Activated CD4-positive, alpha-beta T cell treated with anti-CD3 and anti-CD28 coated beads for 36 hours (primary cell): ENCODE data around the gene FBXW7. TPM values are rescaled to one million over a fixed set of nuclear protein-coding genes. Genes with fewer than 3 reads are reported as not detected.
A peak's percentile ranks its signal among the peaks of the same experiment; 100 is the strongest.

ENCODE experiments used
- ATAC-seq: fragments of 200-7000 bp; cut with Tn5 transposase; one replicate; pipeline ENCODE4 v1.10.0; 2021; ENCODE audit warnings: mild to moderate bottlenecking, moderate library complexity
- CTCF ChIA-PET: fragments of 350-600 bp; sonication (Branson Sonifier 250); formaldehyde crosslinking; loops from one replicate; lab custom pipeline; 2021; ENCODE audit warnings: antibody characterized with exemption; lab: Charles Lee
- POLR2A ChIA-PET: fragments of 350-600 bp; sonication (Branson Sonifier 250); formaldehyde crosslinking; loops from one replicate; lab custom pipeline; 2021; ENCODE audit warnings: antibody characterized with exemption, inconsistent platforms; lab: Charles Lee
- DNase-seq: peaks from one replicate; pipeline ENCODE4 v3.0.0-alpha.2; 2020
- H3K27ac Mint-ChIP-seq: one replicate; pipeline ENCODE4 v1.8.0; 2021; ENCODE audit warnings: mixed read lengths
- H3K27me3 Mint-ChIP-seq: one replicate; pipeline ENCODE4 v1.8.0; 2021; ENCODE audit warnings: mixed read lengths
- H3K36me3 Mint-ChIP-seq: one replicate; pipeline ENCODE4 v1.8.0; 2021; ENCODE audit warnings: low read depth, mixed read lengths
- H3K4me1 Mint-ChIP-seq: one replicate; pipeline ENCODE4 v1.8.0; 2021; ENCODE audit warnings: mixed read lengths
- H3K4me3 Mint-ChIP-seq: one replicate; pipeline ENCODE4 v1.8.0; 2021; ENCODE audit warnings: mild to moderate bottlenecking, moderate library complexity, mixed read lengths
- H3K9me3 Mint-ChIP-seq: one replicate; pipeline ENCODE4 v1.8.0; 2021; ENCODE audit warnings: low read depth, mixed read lengths
- intact Hi-C, 2 experiments: fragments of 100-400 bp; cut with DNase I in 1 of 2; cut with micrococcal nuclease in 1 of 2; formaldehyde crosslinking; loops; one replicate each; pipeline versions ENCODE4 v1.14.2 to v1.15.1; 2022 to 2024; cut with DNase I, micrococcal nuclease
- total RNA-seq, 2 experiments: library from RNA; stranded (reverse); gene quantifications; one replicate each; pipeline ENCODE4 v1.2.3, GENCODE V29; 2021

Gene FBXW7
- total RNA-seq, 2 experiments from 2014 or later: 29.8 to 31.6 TPM

DNA sequence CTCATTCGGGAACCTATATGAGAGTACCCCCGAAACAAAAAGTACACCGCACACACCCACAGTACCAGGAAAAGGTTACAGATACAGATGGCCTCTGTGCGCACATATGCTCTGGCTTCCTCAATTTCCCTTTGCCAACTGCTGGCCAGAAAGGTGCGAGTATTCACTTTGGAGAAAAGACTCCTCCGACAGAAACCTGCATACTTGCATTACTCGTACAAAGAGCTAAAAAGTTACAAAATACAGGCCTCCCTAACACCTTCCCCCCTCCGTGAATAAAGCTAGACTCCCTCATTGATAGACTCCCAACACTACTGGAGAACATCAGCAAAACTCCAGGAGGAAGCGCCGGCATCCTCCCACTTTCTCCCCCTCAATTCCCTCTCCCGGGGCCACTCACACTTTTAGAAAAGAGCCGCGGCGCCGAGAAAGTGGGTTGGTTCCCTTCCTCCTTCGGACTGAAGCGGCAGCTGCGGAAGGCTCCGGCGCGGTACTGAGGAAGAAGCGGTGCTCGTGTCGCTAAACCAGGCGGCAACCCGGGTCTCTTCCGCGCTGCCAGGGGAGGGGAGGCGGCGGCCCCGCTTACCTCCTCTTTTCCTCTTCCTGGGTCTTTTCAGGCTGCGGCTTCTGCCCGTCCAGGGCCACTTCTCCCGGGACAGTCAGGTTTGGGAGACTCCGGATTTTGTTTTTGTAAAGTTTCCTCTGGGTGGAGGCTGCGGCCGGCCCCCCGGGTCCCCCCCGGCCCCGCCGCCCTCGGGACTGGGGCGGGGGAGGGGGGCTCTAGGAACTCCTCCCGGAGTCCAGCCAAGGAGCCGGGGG lies 1.1 kb downstream of the FBXW7 start:
- Mint-ChIP-seq H3K27me3 (no peaks in the 10 kb centered on the region), H3K27ac (peak overlapping the region; percentile 86), H3K4me1 (peaks cover 54% of the 10 kb centered on the region), H3K4me3 (peak overlapping the region; percentile 82), H3K9me3 (no peaks in the 10 kb centered on the region), H3K36me3 (peaks cover 35% of the 10 kb centered on the region)
- CTCF ChIA-PET: interaction anchor here (0.6 to 2.0 kb wide), 5 partner anchors 16 to 36 kb away, joined by 3 to 8 read pairs (median 5); no protein-coding TSS in a partner anchor
- POLR2A ChIA-PET: interaction anchor here (0.6 to 1.1 kb wide), 2 partner anchors 19 to 44 kb away, joined by 3 read pairs; no protein-coding TSS in a partner anchor
- DNase-seq (peak; percentile 74), ATAC-seq (no peak)
- intact Hi-C loops: loop anchor here (5.0 to 10.0 kb wide), 4 partner anchors 432 to 1520 kb away; partner anchors contain the start of genes LRBA (in 1 of the 2) and RPS3A (in 1 of the 2)

DNA sequence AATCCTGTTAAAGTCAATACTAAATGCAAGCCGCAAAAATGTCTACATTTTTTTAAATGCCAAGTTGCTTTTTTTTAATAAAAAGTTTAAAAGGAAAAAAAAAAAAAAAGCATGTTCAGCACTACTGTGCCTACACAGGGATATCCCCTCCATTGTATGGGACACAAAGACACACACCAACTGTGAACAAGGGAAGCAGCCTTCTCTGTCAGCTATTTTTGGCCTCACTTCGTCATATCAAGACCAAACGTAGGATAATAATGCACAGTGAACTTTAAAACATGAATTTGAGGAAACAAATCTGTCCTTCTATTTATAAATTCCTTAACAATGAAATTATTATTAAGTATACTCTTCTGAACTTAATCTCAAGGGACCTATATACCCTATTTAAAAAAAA lies 4.4 kb downstream of the FBXW7 start:
- H3K36me3 Mint-ChIP-seq: peaks cover 21% of the 10 kb centered on the region
- ATAC-seq: no peak
- H3K9me3 Mint-ChIP-seq: no peaks in the 10 kb centered on the region
- intact Hi-C loops: loop anchor here (10.0 kb wide), 3 partner anchors 583 to 1517 kb away; partner anchors contain the start of genes LRBA (in 1 of the 2) and RPS3A (in 1 of the 2)
- ChIA-PET POLR2A (interaction anchor here (0.6 kb wide), 1 partner anchor 1725 kb away, joined by 3 read pairs; no protein-coding TSS in a partner anchor), CTCF (interaction anchor here (0.7 to 2.5 kb wide), 4 partner anchors 23 to 156 kb away, joined by 3 to 12 read pairs (median 5); no protein-coding TSS in a partner anchor)
- H3K27me3 Mint-ChIP-seq: no peaks in the 10 kb centered on the region
- no peak overlapping the region for H3K27ac Mint-ChIP-seq
- no peak for DNase-seq
- H3K4me1 Mint-ChIP-seq: peaks cover 43% of the 10 kb centered on the region
- H3K4me3 Mint-ChIP-seq: no peak overlapping the region

DNA sequence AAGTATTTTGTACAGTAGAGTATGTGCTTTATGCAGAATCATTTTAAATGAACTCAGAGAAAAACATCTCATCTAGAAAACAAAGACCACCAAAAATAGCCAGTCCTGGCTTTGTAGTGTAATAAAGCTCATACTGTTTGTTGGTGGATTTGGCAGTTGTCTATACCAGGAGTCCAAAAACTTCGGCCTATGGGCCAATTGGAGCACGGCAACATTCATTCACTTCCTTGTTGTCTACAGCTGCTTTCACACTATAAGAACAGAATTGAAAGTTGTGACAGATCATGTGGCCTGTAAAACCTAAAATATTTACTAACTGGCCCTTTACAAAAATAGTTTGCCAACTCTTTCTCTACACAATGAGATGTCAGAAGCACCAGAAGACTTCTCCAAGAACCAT lies 5.3 kb downstream of the FBXW7 start:
- H3K4me3 Mint-ChIP-seq: no peak overlapping the region

DNA sequence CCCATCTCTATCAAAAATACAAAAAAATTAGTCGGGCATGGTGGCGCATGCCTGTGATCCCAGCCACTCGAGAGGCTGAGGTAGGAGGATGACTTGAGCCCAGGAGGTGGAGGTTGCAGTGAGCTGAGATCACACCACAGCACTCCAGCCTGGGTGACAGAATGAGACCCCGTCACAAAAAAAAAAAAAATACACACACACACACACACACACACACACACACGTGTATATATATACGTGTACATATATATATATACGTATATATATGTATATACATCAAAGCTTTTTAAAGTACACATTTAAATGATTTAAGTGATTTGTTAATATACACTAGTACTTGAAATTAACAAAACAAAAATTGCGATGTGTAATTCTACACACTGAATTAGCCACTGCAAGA lies 6.0 kb downstream of the FBXW7 start:
- Mint-ChIP-seq H3K27me3 (no peaks in the 10 kb centered on the region), H3K27ac (no peak overlapping the region), H3K4me3 (no peak overlapping the region), H3K4me1 (peaks cover 55% of the 10 kb centered on the region), H3K9me3 (no peaks in the 10 kb centered on the region), H3K36me3 (peaks cover 21% of the 10 kb centered on the region)
- no peak for DNase-seq
- intact Hi-C loops: loop anchor here (10.0 kb wide), 3 partner anchors 585 to 1515 kb away; partner anchors contain the start of genes LRBA (in 1 of the 2) and RPS3A (in 1 of the 2)
- ChIA-PET CTCF (interaction anchor here (2.5 kb wide), 1 partner anchor 28 kb away, joined by 12 read pairs; no protein-coding TSS in a partner anchor), POLR2A (interaction anchor here (0.7 kb wide), 1 partner anchor 989 kb away, joined by 3 read pairs; no protein-coding TSS in a partner anchor)
- ATAC-seq: no peak

More for the DNA sequence above, 5.3 kb downstream of the FBXW7 start:
- ATAC-seq: no peak
- Mint-ChIP-seq H3K9me3 (no peaks in the 10 kb centered on the region), H3K4me1 (peaks cover 50% of the 10 kb centered on the region), H3K36me3 (peaks cover 21% of the 10 kb centered on the region), H3K27ac (no peak overlapping the region), H3K27me3 (no peaks in the 10 kb centered on the region)
- no peak for DNase-seq
- POLR2A ChIA-PET: interaction anchor here (0.6 kb wide), 1 partner anchor 1724 kb away, joined by 3 read pairs; no protein-coding TSS in a partner anchor
- intact Hi-C loops: loop anchor here (10.0 kb wide), 3 partner anchors 584 to 1516 kb away; partner anchors contain the start of genes LRBA (in 1 of the 2) and RPS3A (in 1 of the 2)
- CTCF ChIA-PET: interaction anchor here (2.5 kb wide), 1 partner anchor 29 kb away, joined by 12 read pairs; no protein-coding TSS in a partner anchor

DNA sequence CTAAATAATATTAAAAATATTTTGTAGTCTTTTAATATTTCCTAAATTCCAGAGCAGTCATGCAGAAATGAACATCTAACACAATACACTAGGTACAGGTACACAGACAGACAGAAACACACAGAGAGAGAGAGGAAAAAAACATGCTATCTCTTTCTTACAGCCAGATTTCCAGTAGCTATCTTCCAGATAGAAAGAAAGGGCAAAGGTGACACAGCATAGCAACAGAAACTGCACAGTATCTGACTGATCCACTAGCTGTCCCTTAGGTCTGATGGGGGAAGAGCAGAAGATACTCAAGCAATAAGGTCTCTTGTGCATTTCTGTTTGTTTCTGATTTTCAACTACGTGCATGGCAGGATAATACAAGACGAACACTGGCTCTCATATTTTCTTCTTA lies 7.8 kb downstream of the FBXW7 start:
- POLR2A ChIA-PET: no interaction called here
- Mint-ChIP-seq H3K9me3 (no peaks in the 10 kb centered on the region), H3K4me1 (peaks cover 65% of the 10 kb centered on the region)

DNA sequence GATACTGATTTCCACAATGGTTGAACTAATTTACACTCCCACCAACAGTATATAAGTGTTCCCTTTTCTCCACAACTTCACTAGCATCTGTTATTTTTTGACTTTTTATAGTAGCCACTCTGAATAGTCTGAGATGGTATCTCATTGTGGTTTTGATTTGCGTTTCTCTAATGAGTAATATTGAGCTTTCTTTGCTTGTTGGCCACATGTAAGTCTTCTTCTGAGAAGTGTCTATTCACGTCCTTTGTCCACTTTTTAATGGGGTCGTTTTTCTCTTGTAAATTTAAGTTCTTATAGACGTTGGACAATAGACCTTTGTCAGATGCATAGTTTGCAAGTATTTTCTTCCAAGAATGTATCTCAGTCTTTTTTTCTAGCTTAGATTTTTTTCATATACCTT lies 10.0 kb downstream of the FBXW7 start:
- H3K27ac Mint-ChIP-seq: no peak overlapping the region
- DNase-seq (no peak), ATAC-seq (no peak)
- no peak overlapping the region for H3K4me3 Mint-ChIP-seq
- ChIA-PET CTCF (interaction anchor here (0.6 to 3.1 kb wide), 3 partner anchors 10 to 83 kb away, joined by 3 to 18 read pairs (median 5); partner anchors contain the start of gene FBXW7), POLR2A (interaction anchor here (0.9 kb wide), 1 partner anchor 10 kb away, joined by 3 read pairs; the partner anchor contains the start of gene FBXW7)
- peaks cover 69% of the 10 kb centered on the region for H3K4me1 Mint-ChIP-seq
- no peaks in the 10 kb centered on the region for H3K9me3 Mint-ChIP-seq
- H3K27me3 Mint-ChIP-seq: no peaks in the 10 kb centered on the region
- peaks cover 13% of the 10 kb centered on the region for H3K36me3 Mint-ChIP-seq
- intact Hi-C loops: no loop called here

More for the DNA sequence above, 7.8 kb downstream of the FBXW7 start:
- Mint-ChIP-seq H3K4me3 (no peak overlapping the region), H3K27me3 (no peaks in the 10 kb centered on the region), H3K36me3 (peaks cover 13% of the 10 kb centered on the region), H3K27ac (no peak overlapping the region)
- ATAC-seq (no peak), DNase-seq (no peak)
- intact Hi-C loops: no loop called here
- CTCF ChIA-PET: no interaction called here

DNA sequence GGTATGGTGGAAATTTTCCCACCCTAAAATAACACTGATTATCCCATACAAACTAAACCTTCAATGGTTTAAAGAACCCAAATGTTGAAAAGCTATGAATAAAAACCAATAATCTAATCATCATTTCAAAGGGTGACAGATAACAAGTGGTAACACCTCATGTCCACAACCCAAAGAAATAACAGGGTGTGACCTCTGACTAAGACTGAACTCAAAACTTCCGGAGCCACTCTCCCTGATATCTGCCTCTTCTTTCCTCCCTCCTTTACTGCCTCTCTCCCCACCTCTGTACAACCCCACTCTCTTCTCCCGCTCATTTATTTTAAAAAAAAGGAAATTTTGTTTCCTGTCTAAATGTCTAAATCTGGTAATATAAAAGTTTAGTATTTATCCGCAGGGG lies 11.5 kb downstream of the FBXW7 start:
- ATAC-seq (no peak), DNase-seq (no peak)
- POLR2A ChIA-PET: interaction anchor here (0.7 kb wide), 1 partner anchor 153 kb away, joined by 3 read pairs; no protein-coding TSS in a partner anchor
- no peaks in the 10 kb centered on the region for H3K27me3 Mint-ChIP-seq
- H3K4me3 Mint-ChIP-seq: no peak overlapping the region
- H3K27ac Mint-ChIP-seq: no peak overlapping the region
- intact Hi-C loops: no loop called here
- CTCF ChIA-PET: interaction anchor here (1.0 to 2.0 kb wide), 3 partner anchors 12 to 70 kb away, joined by 3 to 6 read pairs (median 3); no protein-coding TSS in a partner anchor
- peaks cover 3% of the 10 kb centered on the region for H3K9me3 Mint-ChIP-seq
- peaks cover 20% of the 10 kb centered on the region for H3K36me3 Mint-ChIP-seq
- H3K4me1 Mint-ChIP-seq: peaks cover 65% of the 10 kb centered on the region

DNA sequence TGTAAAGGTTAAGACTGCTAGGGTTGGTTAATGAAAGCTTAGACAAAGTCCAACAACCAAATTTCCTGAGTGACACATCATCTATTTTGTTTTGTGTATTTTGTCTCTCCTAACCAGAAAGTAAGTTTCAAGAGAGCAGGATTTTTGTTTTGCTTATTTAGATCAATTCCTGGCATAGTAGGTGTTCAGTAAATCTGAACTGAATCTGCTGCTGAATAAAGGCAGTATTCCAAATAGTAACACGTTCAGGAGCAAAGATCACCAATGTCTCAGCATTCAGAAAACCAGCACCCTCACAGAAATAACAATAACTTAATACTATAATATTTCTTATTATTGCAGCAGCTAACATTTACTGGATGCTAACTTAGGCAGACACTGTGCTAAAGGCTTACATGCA lies 12.2 kb downstream of the FBXW7 start:
- Mint-ChIP-seq H3K36me3 (peaks cover 22% of the 10 kb centered on the region), H3K27ac (no peak overlapping the region), H3K4me1 (peaks cover 62% of the 10 kb centered on the region), H3K9me3 (peaks cover 3% of the 10 kb centered on the region), H3K27me3 (no peaks in the 10 kb centered on the region), H3K4me3 (no peak overlapping the region)
- intact Hi-C loops: no loop called here
- CTCF ChIA-PET: interaction anchor here (1.0 to 3.9 kb wide), 5 partner anchors 13 to 69 kb away, joined by 3 to 25 read pairs (median 4); no protein-coding TSS in a partner anchor
- ATAC-seq: no peak
- DNase-seq: no peak
- POLR2A ChIA-PET: interaction anchor here (0.7 kb wide), 1 partner anchor 154 kb away, joined by 3 read pairs; no protein-coding TSS in a partner anchor

DNA sequence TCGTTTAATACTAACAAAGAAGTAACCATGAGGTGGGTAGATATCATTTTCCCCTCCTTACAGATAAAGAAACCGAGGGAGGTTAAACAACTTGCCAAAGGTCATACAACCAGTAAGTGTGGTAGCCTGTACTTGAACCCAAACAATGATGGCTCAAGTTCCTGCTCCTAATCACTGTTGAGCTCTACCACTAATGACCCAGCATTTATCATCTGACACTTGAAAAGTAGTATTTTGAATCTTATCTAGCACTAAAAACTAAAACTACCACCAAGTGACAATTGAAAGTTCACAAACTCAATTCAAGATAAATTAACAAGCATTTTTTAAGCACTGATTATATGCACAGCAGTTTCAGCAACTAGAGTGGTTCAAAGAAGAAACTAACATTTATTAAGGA lies 13.1 kb downstream of the FBXW7 start:
- CTCF ChIA-PET: interaction anchor here (1.1 to 3.9 kb wide), 5 partner anchors 20 to 117 kb away, joined by 3 to 25 read pairs (median 6); no protein-coding TSS in a partner anchor
- Mint-ChIP-seq H3K9me3 (peaks cover 3% of the 10 kb centered on the region), H3K4me1 (peaks cover 54% of the 10 kb centered on the region)

DNA sequence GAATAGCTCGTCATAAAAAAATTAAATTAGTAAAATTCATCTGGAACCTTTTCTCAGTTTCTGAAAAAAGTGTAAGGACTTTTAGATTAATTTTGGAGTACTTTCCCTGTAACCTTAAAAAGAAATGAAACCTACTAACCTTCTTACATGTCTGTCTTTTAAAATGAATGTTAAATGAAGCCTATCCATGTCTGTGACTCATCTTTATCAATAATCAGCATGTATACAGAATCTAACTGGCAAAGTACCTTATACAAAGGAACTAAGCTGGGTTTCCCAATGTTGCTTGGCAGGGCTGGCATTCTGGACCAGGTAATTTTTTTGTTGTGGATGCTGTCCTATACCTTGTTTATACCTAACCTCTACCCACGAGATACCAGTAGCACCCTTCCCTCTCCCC lies 13.6 kb downstream of the FBXW7 start:
- Mint-ChIP-seq H3K9me3 (peaks cover 3% of the 10 kb centered on the region), H3K4me3 (no peak overlapping the region)
- POLR2A ChIA-PET: interaction anchor here (0.6 to 2.1 kb wide), 3 partner anchors 14 to 1513 kb away, joined by 3 to 6 read pairs (median 4); partner anchors contain the start of gene FBXW7

More for the DNA sequence above, 13.1 kb downstream of the FBXW7 start:
- intact Hi-C loops: no loop called here
- no peak overlapping the region for H3K27ac Mint-ChIP-seq
- ATAC-seq: no peak
- no peak for DNase-seq
- no peaks in the 10 kb centered on the region for H3K27me3 Mint-ChIP-seq
- no peak overlapping the region for H3K4me3 Mint-ChIP-seq
- H3K36me3 Mint-ChIP-seq: peaks cover 19% of the 10 kb centered on the region
- POLR2A ChIA-PET: interaction anchor here (0.7 to 2.1 kb wide), 2 partner anchors 14 to 18 kb away, joined by 3 to 6 read pairs; partner anchors contain the start of gene FBXW7

More for the DNA sequence above, 13.6 kb downstream of the FBXW7 start:
- DNase-seq (no peak), ATAC-seq (no peak)
- intact Hi-C loops: no loop called here
- CTCF ChIA-PET: interaction anchor here (0.9 to 3.9 kb wide), 4 partner anchors 19 to 256 kb away, joined by 3 to 25 read pairs (median 4); no protein-coding TSS in a partner anchor
- H3K27ac Mint-ChIP-seq: no peak overlapping the region
- no peaks in the 10 kb centered on the region for H3K27me3 Mint-ChIP-seq
- H3K4me1 Mint-ChIP-seq: peaks cover 54% of the 10 kb centered on the region
- H3K36me3 Mint-ChIP-seq: peaks cover 19% of the 10 kb centered on the region
